Large intestine (tissue), 3 donors: ENCODE measurements around the gene CAMTA1. TPM values are rescaled to one million over a fixed set of nuclear protein-coding genes. Genes with fewer than 3 reads are reported as not detected.
A peak's percentile ranks its signal among the peaks of the same experiment; 100 is the strongest.
"Not testable (repeated sequence)": the region's sequence is repeated elsewhere in the genome, so short reads cannot be mapped to it uniquely, and the experiment has no call there.

Source experiments
- DNase-seq, 2 donors: peaks; one replicate each; pipeline versions ENCODE4 v3.0.0 to v3.0.0-alpha.2; 2013
- H3K27ac ChIP-seq: one replicate; pipeline ENCODE4 v1.5.1; 2013; ENCODE audit warnings: low read length
- H3K27me3 ChIP-seq: 2 replicates; pipeline ENCODE4 v1.6.1; 2013; ENCODE audit warnings: low read length; ENCODE audit not compliant: control insufficient read depth, insufficient read depth
- H3K36me3 ChIP-seq: 2 replicates; pipeline ENCODE4 v1.6.1; 2013; ENCODE audit warnings: low read length; ENCODE audit not compliant: control insufficient read depth, insufficient read depth
- H3K4me1 ChIP-seq: one replicate; pipeline ENCODE4 v1.6.1; 2013; ENCODE audit warnings: low read length; ENCODE audit not compliant: control insufficient read depth, insufficient read depth
- H3K4me3 ChIP-seq: one replicate; pipeline ENCODE4 v1.5.1; 2013; ENCODE audit warnings: low read length
- H3K9me3 ChIP-seq: one replicate; pipeline ENCODE4 v1.6.1; 2013; ENCODE audit warnings: mild to moderate bottlenecking, low read depth, low read length, moderate library complexity; ENCODE audit not compliant: control insufficient read depth
- WGBS: methylation state at CpG from one replicate; pipeline ENCODE4 v1.1.5; 2013; ENCODE audit warnings: low lambda C conversion rate; ENCODE audit not compliant: insufficient coverage; 5-methylcytosine and 5-hydroxymethylcytosine counted together
- polyA plus RNA-seq: library from polyadenylated mRNA; unstranded; fragments of 120-200 nt; gene quantifications from one replicate; pipeline ENCODE4 v1.2.1, GENCODE V29; 2013

The CAMTA1 gene
- polyA plus RNA-seq, 1 donor = 67.9 TPM

DNA sequence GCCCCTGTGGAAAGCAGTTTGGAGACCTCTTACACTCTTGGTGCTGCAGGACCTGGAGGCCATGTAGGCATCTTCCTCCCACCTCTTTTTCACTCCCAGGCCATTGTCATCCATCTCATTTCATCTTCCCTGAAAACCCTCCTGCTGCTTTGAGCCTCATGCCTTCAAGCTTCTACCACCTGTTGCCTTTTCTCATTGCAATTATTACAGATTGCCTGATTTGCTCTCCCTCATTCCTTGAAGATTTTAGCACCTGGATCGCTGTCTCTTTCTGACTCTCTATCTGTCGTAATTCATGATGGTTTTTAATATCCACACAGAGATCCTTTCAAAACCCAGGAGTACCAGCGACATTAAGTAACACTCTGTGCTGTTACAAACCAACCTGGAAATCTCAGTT, 350.2 kb downstream of the CAMTA1 start:
- Histone ChIP-seq H3K27me3 (no peaks in the 10 kb centered on the region), H3K4me3 (no peak overlapping the region), H3K27ac (no peak overlapping the region), H3K36me3 (no peaks in the 10 kb centered on the region), H3K9me3 (no peaks in the 10 kb centered on the region), H3K4me1 (no peaks in the 10 kb centered on the region)
- WGBS = 100% methylated on average over 1 of the region's 3 CpGs
- no peak for DNase-seq

DNA sequence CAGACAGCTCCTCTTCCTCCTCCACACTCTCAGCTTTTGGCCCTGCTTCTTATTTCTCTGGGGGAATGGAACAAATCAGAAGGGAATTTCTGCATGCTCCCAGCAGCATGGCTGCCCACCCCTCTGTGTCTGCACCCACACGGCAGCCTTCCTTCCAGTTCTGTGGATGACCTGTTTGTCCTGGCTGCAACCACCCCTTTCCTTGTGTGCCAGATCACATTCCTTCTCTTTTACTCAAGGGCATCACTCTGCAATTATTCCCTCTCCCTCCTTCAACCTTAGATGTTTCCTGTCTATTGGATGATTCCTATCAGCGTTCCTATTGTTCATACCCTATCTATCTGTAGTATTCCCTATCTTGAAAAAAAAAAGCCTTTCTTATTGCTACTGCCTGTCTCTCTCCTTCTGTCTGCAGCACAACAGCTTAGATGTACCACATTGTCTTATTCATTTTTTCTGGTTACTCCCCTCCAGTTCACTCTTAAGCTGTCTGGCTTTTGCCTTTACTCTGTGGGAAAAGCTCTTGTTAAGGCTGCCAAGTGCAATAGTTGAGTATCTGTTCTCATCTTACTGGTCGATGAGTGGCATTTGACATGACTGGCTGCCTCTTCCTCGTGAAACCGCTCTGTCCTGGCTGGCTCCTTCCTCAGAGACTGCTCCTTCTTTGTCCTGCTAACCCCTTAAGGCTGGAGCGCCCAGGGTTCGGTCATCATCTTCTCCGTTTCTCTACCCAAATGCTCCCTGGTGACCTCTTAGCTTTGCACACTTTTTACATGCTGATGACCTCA, 351.1 kb downstream of the CAMTA1 start:
- no peaks in the 10 kb centered on the region for H3K4me1 ChIP-seq
- DNase-seq = no peak
- H3K9me3 ChIP-seq = no peaks in the 10 kb centered on the region
- H3K27me3 ChIP-seq = no peaks in the 10 kb centered on the region
- H3K4me3 ChIP-seq = no peak overlapping the region
- no peak overlapping the region for H3K27ac ChIP-seq
- 80% methylated on average over 2 of the region's 8 CpGs for WGBS
- H3K36me3 ChIP-seq = no peaks in the 10 kb centered on the region

DNA sequence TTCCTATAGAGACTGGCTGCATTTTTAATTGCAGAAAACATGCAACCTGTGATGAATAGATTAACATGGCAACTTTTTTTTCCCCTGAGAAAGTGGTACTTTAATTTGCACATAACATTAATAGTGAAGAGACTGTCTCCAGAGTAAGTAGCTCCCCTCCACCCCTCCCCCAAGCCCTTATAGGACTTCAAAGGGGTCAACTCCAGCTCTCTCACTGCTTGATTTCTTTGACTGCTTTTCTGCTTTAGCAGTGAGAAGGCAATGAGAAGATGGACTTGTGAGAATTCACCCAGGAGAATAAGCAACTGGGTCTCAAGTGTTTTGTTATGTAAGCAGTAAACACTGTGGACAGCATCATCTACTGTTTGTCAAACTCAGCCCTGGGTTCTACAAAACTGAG, 355.0 kb downstream of the CAMTA1 start:
- no peak for DNase-seq
- Histone ChIP-seq H3K27ac (no peak overlapping the region), H3K27me3 (no peaks in the 10 kb centered on the region), H3K36me3 (no peaks in the 10 kb centered on the region), H3K4me1 (no peaks in the 10 kb centered on the region), H3K9me3 (no peaks in the 10 kb centered on the region), H3K4me3 (no peak overlapping the region)

DNA sequence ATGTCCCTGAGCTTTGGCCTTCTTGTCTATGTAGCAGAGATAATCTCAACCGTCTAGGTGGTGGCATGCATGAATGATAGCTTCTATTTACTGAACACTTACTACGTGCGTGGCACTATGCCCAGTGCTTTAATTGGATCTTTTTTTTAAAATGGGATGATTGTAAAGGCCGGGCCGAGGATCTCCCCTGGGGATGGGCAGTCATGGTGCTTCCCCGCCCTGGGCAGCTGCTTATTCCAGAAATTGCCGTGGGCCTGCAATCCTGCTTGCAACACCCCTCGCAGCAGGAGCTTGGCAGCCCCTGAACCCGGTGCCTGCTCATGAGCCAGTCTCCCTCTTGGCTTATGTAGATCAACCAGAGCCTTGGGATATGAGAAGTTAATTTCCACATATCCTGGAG, 360.7 kb downstream of the CAMTA1 start:
- no peak overlapping the region for H3K27ac ChIP-seq
- H3K9me3 ChIP-seq = no peaks in the 10 kb centered on the region
- WGBS = no CpG with 5 or more reads among the region's 9 CpGs
- no peaks in the 10 kb centered on the region for H3K4me1 ChIP-seq
- no peak for DNase-seq
- H3K36me3 ChIP-seq = no peaks in the 10 kb centered on the region
- peaks cover 3% of the 10 kb centered on the region for H3K27me3 ChIP-seq
- no peak overlapping the region for H3K4me3 ChIP-seq

DNA sequence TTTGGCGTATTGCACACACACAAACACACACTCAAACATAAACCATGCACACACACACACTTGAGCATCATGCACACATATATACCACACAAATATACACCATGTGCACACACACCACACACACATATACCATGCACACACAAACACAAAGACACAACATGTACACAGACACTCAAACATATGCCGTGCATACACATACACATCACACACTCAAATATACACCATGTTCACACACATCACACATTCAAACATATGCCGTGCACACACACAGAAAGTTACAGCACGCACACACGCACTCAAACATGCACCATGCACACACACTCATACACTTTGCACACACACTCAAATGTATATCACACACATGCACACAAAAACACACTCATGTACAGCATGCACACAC, 361.5 kb downstream of the CAMTA1 start:
- H3K4me1 ChIP-seq = no peaks in the 10 kb centered on the region
- no peak overlapping the region for H3K27ac ChIP-seq
- H3K4me3 ChIP-seq = no peak overlapping the region
- no peak for DNase-seq
- H3K9me3 ChIP-seq = no peaks in the 10 kb centered on the region
- H3K36me3 ChIP-seq = no peaks in the 10 kb centered on the region
- peaks cover 3% of the 10 kb centered on the region for H3K27me3 ChIP-seq
- no CpG with 5 or more reads among the region's 5 CpGs for WGBS

DNA sequence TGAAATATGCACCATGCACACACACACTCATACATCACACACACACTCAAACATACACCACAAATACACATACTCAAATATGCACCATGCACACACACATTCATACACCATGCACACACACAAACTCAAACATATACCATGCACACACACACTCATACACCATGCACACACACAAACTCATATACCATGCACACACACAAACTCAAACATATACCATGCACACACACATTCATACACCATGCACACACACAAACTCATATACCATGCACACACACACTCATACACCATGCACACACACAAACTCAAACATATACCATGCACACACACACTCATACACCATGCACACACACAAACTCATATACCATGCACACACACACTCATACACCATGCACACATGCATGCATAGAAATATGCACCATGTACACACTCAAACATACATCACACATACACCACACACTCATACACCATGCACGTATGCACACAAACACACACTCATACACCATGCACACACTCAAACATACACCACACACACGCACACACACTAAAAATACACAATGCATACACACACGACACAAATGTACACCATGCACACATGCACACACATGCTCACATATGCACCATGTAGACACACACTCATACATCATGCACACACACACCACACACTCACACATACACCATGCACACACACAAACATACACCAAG, 362.5 kb downstream of the CAMTA1 start:
- not testable (repeated sequence) for H3K9me3 ChIP-seq, H3K27ac ChIP-seq

DNA sequence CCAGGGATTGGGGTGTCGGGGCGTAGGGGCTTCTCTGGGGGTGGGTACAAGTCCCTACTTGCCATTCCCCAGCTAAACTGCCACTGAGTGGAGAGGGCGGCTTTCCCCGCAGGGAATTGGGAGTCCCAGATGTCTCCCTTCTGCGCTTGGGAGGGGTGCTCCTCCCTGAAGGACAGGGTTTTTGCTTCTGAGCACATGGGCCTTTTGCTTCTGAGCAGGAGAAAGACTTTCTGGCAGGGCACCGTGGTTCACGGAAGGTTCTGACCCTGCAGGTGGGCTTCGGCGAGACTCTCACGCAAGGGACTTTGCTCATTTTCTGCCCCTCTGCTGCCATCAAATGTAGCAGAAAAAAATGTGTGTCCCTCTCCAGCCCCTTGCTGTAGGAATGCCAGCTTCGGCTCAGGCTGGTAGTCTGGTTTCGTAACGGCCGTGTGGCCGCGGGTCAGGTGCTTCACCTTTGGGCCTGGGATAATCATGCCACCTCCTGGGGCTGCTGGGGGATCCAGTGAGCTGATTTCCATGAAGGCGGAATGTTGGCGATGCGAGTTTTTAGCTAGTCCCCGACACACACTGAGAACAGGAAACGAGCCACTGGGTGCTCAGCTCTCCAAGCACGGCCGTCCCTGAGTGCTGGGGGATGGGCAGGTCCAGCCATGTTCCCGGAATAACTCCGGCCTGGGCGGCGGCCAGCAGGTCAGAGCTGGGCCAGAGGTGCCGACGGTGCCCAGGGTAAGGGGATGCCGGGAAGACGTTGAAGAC, 364.0 kb downstream of the CAMTA1 start:
- Histone ChIP-seq H3K4me3 (no peak overlapping the region), H3K4me1 (no peaks in the 10 kb centered on the region), H3K9me3 (no peaks in the 10 kb centered on the region), H3K36me3 (no peaks in the 10 kb centered on the region), H3K27ac (no peak overlapping the region), H3K27me3 (peaks cover 7% of the 10 kb centered on the region)
- WGBS = no CpG with 5 or more reads among the region's 31 CpGs
- peak in 1 of 2 donors; percentile 20 for DNase-seq

More for the DNA sequence above, 362.5 kb downstream of the CAMTA1 start:
- WGBS = no CpG with 5 or more reads among the region's 3 CpGs
- not testable (repeated sequence) for H3K4me3 ChIP-seq, DNase-seq, H3K27me3 ChIP-seq, H3K4me1 ChIP-seq, H3K36me3 ChIP-seq

DNA sequence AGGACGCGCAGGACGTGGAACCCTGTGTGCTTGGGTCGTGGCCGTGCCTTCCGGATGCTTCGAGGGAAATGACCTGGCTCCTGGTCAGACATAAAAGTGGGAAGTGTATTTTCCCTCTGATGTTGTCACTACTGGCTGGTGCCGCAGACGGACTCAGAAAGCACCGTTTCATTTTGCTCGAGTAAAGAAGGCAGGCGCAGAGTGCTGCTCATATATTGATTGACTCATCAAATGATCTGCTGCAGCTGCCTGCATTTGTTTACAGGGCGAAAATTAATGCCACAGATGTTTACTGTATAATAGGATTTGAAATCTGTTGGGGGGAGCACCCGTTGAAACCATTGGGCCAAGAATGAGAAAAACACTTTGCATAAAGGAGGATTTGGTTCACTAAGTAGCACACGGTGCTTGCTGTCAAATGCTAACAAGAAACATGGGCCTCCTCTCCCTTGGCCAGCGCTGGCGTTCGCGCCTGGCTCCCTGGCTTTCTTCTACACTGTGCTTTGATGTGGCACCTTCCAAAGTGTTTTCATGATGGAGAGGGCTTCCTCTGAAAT, 365.5 kb downstream of the CAMTA1 start:
- Histone ChIP-seq H3K27ac (no peak overlapping the region), H3K4me1 (no peaks in the 10 kb centered on the region), H3K9me3 (no peaks in the 10 kb centered on the region), H3K4me3 (no peak overlapping the region), H3K27me3 (peaks cover 7% of the 10 kb centered on the region), H3K36me3 (no peaks in the 10 kb centered on the region)
- DNase-seq = no peak
- WGBS = 67% methylated on average over 2 of the region's 19 CpGs

DNA sequence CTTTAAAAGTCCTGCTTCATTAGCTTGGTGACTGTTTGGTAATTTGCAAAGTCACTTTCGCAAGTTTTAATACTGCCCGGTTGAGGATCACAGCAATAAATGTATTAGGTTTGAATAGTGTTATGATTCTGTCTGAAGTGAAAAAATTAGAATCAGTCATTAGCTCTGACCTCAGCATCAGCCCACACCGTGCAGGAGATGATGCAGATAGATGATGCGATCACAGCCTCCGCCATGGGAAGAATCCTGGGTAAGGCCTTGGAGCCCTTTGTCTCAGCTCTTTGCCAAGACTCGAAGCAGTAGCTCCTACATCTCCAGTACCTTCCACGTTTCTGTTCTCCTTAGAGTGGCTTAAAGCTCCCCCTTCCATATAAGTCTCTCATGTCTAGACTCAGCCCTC, 366.7 kb downstream of the CAMTA1 start:
- Histone ChIP-seq H3K4me1 (no peaks in the 10 kb centered on the region), H3K36me3 (no peaks in the 10 kb centered on the region), H3K4me3 (no peak overlapping the region), H3K27ac (no peak overlapping the region), H3K27me3 (peaks cover 7% of the 10 kb centered on the region), H3K9me3 (no peaks in the 10 kb centered on the region)
- DNase-seq = no peak
- 100% methylated on average over 1 of the region's 7 CpGs for WGBS

DNA sequence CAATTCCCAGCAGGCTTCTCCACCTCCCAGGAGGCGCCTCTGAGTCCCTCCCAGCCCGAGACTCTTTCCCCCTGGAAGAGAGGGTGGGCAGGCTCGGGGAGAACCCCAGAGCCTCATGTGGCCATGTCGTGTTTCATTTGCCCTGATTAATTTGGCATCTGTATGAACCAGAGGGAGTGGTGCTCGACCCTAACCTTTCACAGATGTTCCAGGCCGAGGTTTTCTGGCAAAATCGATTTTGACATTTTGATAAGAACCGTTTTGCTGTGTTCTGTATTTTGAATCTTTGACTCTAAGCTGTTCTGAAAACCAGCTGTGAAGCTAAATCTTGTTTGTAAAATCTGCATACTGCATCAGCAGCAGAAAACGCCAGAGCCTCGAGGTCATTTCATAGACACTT, 367.4 kb downstream of the CAMTA1 start:
- Histone ChIP-seq H3K27me3 (peaks cover 7% of the 10 kb centered on the region), H3K9me3 (no peaks in the 10 kb centered on the region), H3K4me3 (no peak overlapping the region), H3K4me1 (no peaks in the 10 kb centered on the region), H3K27ac (no peak overlapping the region), H3K36me3 (no peaks in the 10 kb centered on the region)
- no CpG with 5 or more reads among the region's 10 CpGs for WGBS
- DNase-seq = no peak
